Upper lobe of right lung (tissue), 1 donor: ENCODE measurements around the gene ANXA4. TPM values are rescaled to one million over a fixed set of nuclear protein-coding genes. Genes with fewer than 3 reads are reported as not detected.
A peak's percentile ranks its signal among the peaks of the same experiment; 100 is the strongest.
"Not testable (repeated sequence)": the region's sequence is repeated elsewhere in the genome, so short reads cannot be mapped to it uniquely, and the experiment has no call there.

Experiments
- ATAC-seq: fragments of 200-7000 bp; cut with Tn5 transposase; one replicate; pipeline ENCODE4 v1.9.1; 2020; ENCODE audit warnings: mild to moderate bottlenecking, moderate library complexity
- DNase-seq: peaks from one replicate; pipeline ENCODE4 v3.0.0-alpha.2; 2020
- H3K27ac ChIP-seq: fragments of 200-600 bp; one replicate; pipeline ENCODE4 v1.8.0; 2022
- H3K27me3 ChIP-seq: fragments of 200-600 bp; one replicate; pipeline ENCODE4 v1.8.0; 2022; ENCODE audit warnings: mild to moderate bottlenecking
- H3K36me3 ChIP-seq: fragments of 200-600 bp; one replicate; pipeline ENCODE4 v1.8.0; 2022
- H3K4me1 ChIP-seq: fragments of 200-600 bp; one replicate; pipeline ENCODE4 v1.8.0; 2022
- H3K4me3 ChIP-seq: fragments of 200-600 bp; one replicate; pipeline ENCODE4 v1.8.0; 2022; ENCODE audit warnings: mild to moderate bottlenecking
- H3K9me3 ChIP-seq: fragments of 200-600 bp; one replicate; pipeline ENCODE4 v1.8.0; 2022
- CTCF ChIP-seq: fragments of 200-600 bp; IDR thresholded peaks from one replicate; pipeline ENCODE4 v1.8.0; 2022; ENCODE audit warnings: antibody characterized with exemption
- intact Hi-C: fragments of 100-400 bp; cut with DNase I; formaldehyde crosslinking; loops from one replicate; pipeline ENCODE4 v1.11.0; 2022
- total RNA-seq: library from RNA; stranded (reverse); fragmentation: NEBNext Ultra II Directional; extraction: Animal tissue kit (Norgen Biotek cat#: 25700); gene quantifications from one replicate; pipeline ENCODE4 v1.2.1, GENCODE V29; 2021
- donor health status: DM: no; HTN: yes; CAD: no; lungs with severe emphysema.

ANXA4 gene
- total RNA-seq, 1 donor from 2014 or later, result 181 TPM

GRCh38 chr2:69770193-69770702, 28.3 kb downstream of the ANXA4 start:
- H3K4me1 ChIP-seq, result peaks cover 67% of the 10 kb centered on the region
- no peak for DNase-seq
- H3K27ac ChIP-seq, result peak overlapping the region; percentile 45
- H3K9me3 ChIP-seq, result no peaks in the 10 kb centered on the region
- H3K4me3 ChIP-seq, result no peak overlapping the region
- intact Hi-C loops, result no loop called here
- ATAC-seq, result peak; percentile 86
- no peaks in the 10 kb centered on the region for H3K27me3 ChIP-seq
- no peak for TF ChIP-seq CTCF
- H3K36me3 ChIP-seq, result no peaks in the 10 kb centered on the region

GRCh38 chr2:69770747-69771146, 28.8 kb downstream of the ANXA4 start:
- Histone ChIP-seq H3K36me3 (no peaks in the 10 kb centered on the region), H3K27ac (peak overlapping the region; percentile 45), H3K4me3 (no peak overlapping the region), H3K27me3 (no peaks in the 10 kb centered on the region), H3K4me1 (peaks cover 67% of the 10 kb centered on the region), H3K9me3 (no peaks in the 10 kb centered on the region)
- no peak for TF ChIP-seq CTCF
- ATAC-seq, result no peak
- intact Hi-C loops, result no loop called here
- no peak for DNase-seq

- ATAC-seq, result no peak
- no peak for DNase-seq
- no peak overlapping the region for H3K4me3 ChIP-seq
- intact Hi-C loops, result no loop called here
- no peaks in the 10 kb centered on the region for H3K9me3 ChIP-seq
- H3K27ac ChIP-seq, result no peak overlapping the region
- TF ChIP-seq CTCF, result no peak
- H3K4me1 ChIP-seq, result peaks cover 60% of the 10 kb centered on the region
- no peaks in the 10 kb centered on the region for H3K36me3 ChIP-seq
- H3K27me3 ChIP-seq, result no peaks in the 10 kb centered on the region
Observed at GRCh38 chr2:69771461-69771860, 29.5 kb downstream of the ANXA4 start.

GRCh38 chr2:69773206-69773605, 31.3 kb downstream of the ANXA4 start:
- intact Hi-C loops, result no loop called here
- TF ChIP-seq CTCF, result no peak
- Histone ChIP-seq H3K36me3 (no peaks in the 10 kb centered on the region), H3K27ac (peak overlapping the region; percentile 56), H3K27me3 (no peaks in the 10 kb centered on the region), H3K4me3 (no peak overlapping the region), H3K4me1 (peaks cover 52% of the 10 kb centered on the region), H3K9me3 (no peaks in the 10 kb centered on the region)
- peak; percentile 64 for ATAC-seq
- DNase-seq, result no peak

GRCh38 chr2:69774258-69774983, 32.5 kb downstream of the ANXA4 start:
- peak; percentile 77 for DNase-seq
- H3K9me3 ChIP-seq, H3K4me3 ChIP-seq, ATAC-seq, H3K27me3 ChIP-seq, H3K36me3 ChIP-seq, intact Hi-C loops: not testable (repeated sequence)
- H3K4me1 ChIP-seq, result peaks cover 49% of the 10 kb centered on the region
- H3K27ac ChIP-seq, result peak overlapping the region; percentile 56
